ENCODE measurements around the gene GPR137.
"Not testable (repeated sequence)": the region's sequence is repeated elsewhere in the genome, so short reads cannot be mapped to it uniquely, and the experiment has no call there.

Gene GPR137

GRCh38 chr11:64314146-64314804, 28.6 kb downstream of the GPR137 start:
- H3K4me3 ChIP-seq (ENCODE audit: low read depth, low read length): no peak overlapping the region
- DNase-seq: no peak
- H3K27ac ChIP-seq: no peak overlapping the region
- peak; percentile 71 for TF ChIP-seq CTCF (IDR thresholded peaks at IDR 0.05; ENCODE audit: low read depth, low read length)
- no peaks in the 10 kb centered on the region for H3K9me3 ChIP-seq (ENCODE audit: severe bottlenecking)
- H3K36me3 ChIP-seq: peaks cover 14% of the 10 kb centered on the region
- H3K27me3 ChIP-seq (ENCODE audit: insufficient read depth, low read depth, severe bottlenecking): no peaks in the 10 kb centered on the region

- H3K27ac ChIP-seq: no peak overlapping the region
- H3K4me3 ChIP-seq (ENCODE audit: low read depth, low read length): no peak overlapping the region
- no peak for DNase-seq
- H3K9me3 ChIP-seq (ENCODE audit: severe bottlenecking): no peaks in the 10 kb centered on the region
- H3K36me3 ChIP-seq: peaks cover 14% of the 10 kb centered on the region
- no peaks in the 10 kb centered on the region for H3K27me3 ChIP-seq (ENCODE audit: insufficient read depth, low read depth, severe bottlenecking)
- TF ChIP-seq CTCF (IDR thresholded peaks at IDR 0.05; ENCODE audit: low read depth, low read length): no peak
Measured at GRCh38 chr11:64314805-64315561, 29.3 kb downstream of the GPR137 start.

- H3K9me3 ChIP-seq (ENCODE audit: severe bottlenecking); H3K4me3 ChIP-seq (ENCODE audit: low read depth, low read length); H3K27me3 ChIP-seq (ENCODE audit: insufficient read depth, low read depth, severe bottlenecking); DNase-seq; H3K27ac ChIP-seq: not testable (repeated sequence)
- H3K36me3 ChIP-seq: peaks cover 14% of the 10 kb centered on the region
Measured at GRCh38 chr11:64315667-64316526, 30.2 kb downstream of the GPR137 start.

- peak; percentile 63 for DNase-seq
- no peaks in the 10 kb centered on the region for H3K27me3 ChIP-seq (ENCODE audit: insufficient read depth, low read depth, severe bottlenecking)
- no peaks in the 10 kb centered on the region for H3K9me3 ChIP-seq (ENCODE audit: severe bottlenecking)
- H3K36me3 ChIP-seq: peaks cover 14% of the 10 kb centered on the region
- TF ChIP-seq CTCF (IDR thresholded peaks at IDR 0.05; ENCODE audit: low read depth, low read length): peak; percentile 61
- peak overlapping the region; percentile 94 for H3K27ac ChIP-seq
- H3K4me3 ChIP-seq (ENCODE audit: low read depth, low read length): peak overlapping the region; percentile 85
Measured at GRCh38 chr11:64316672-64317324, 31.1 kb downstream of the GPR137 start.

DNA sequence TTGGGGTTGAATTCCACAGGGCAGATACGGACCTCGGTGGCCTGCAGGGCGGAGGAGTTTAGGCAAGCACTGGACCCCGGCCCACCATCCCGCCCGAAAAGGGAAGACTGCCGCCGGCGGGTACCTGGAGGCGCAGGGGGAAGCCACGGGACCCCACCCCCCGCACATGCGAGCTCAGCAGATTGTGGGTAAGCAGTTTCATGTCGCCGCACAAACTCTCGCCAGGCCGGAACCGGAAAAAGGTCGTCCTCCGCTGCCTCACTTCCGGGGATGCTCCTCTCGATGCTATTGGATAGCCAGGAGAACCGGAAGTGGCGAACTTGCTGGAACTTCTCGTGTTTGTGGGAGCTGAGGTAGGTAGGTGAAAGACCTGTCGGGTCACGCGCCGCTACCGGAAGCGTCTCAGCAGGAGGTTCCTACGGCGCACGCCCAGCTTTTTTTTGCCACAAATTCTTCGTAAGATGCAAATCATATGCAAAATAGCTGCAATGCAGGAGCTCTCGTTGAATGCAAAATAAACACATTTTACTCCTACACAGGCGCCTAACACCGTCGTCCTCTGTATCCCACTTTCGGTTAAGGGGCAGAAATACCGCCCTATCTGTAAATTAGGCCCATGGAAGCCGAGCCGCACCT, 31.8 kb downstream of the GPR137 start, which contains the start of gene TRMT112:
Gene TRMT112 (minus strand): TSS at position 235 of the 636 bp plus-strand sequence. CDS start 33 bp downstream, at position 202.
- Histone ChIP-seq H3K36me3 (peaks cover 14% of the 10 kb centered on the region), H3K4me3 (ENCODE audit: low read depth, low read length) (peak within 1 kb of the TSS; percentile 85), H3K27ac (peak within 1 kb of the TSS; percentile 94), H3K27me3 (ENCODE audit: insufficient read depth, low read depth, severe bottlenecking) (no peaks in the 10 kb centered on the region), H3K9me3 (ENCODE audit: severe bottlenecking) (no peaks in the 10 kb centered on the region)
- peak; percentile 95 for DNase-seq
- TF ChIP-seq CTCF (IDR thresholded peaks at IDR 0.05; ENCODE audit: low read depth, low read length): no peak
